ENCODE measurements around the gene COTL1. TPM values are rescaled to one million over a fixed set of nuclear protein-coding genes. Genes with fewer than 3 reads are reported as not detected.

COTL1 gene
- total RNA-seq, 1 donor: 134 TPM

DNA sequence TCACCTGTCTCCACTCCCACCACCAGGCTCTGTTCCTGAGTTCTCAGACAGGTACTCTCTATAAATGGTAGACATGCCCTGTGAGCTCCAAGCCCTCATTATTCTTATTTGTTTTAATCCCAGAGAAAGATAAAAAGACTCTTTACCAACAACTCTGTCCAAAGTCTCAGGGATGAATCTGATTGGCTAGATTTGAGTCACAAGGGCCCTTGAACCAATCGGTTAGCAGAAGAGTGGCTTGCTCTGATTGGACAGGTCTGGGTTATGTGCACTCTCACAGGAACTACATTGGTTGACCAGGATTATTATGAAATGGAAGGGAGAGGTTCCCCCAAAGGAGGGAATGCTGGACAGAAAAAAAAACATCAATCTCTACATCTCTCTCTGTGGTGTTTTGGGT lies 7.5 kb downstream of the COTL1 start:
- no peak overlapping the region for H3K4me3 ChIP-seq (ENCODE audit: low read depth, low read length)
- TF ChIP-seq, protein P1, sequence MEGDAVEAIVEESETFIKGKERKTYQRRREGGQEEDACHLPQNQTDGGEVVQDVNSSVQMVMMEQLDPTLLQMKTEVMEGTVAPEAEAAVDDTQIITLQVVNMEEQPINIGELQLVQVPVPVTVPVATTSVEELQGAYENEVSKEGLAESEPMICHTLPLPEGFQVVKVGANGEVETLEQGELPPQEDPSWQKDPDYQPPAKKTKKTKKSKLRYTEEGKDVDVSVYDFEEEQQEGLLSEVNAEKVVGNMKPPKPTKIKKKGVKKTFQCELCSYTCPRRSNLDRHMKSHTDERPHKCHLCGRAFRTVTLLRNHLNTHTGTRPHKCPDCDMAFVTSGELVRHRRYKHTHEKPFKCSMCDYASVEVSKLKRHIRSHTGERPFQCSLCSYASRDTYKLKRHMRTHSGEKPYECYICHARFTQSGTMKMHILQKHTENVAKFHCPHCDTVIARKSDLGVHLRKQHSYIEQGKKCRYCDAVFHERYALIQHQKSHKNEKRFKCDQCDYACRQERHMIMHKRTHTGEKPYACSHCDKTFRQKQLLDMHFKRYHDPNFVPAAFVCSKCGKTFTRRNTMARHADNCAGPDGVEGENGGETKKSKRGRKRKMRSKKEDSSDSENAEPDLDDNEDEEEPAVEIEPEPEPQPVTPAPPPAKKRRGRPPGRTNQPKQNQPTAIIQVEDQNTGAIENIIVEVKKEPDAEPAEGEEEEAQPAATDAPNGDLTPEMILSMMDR (IDR thresholded peaks at IDR 0.05; ENCODE audit: insufficient read depth, low read length): no peak
- DNase-seq (ENCODE audit: low read depth): no peak

DNA sequence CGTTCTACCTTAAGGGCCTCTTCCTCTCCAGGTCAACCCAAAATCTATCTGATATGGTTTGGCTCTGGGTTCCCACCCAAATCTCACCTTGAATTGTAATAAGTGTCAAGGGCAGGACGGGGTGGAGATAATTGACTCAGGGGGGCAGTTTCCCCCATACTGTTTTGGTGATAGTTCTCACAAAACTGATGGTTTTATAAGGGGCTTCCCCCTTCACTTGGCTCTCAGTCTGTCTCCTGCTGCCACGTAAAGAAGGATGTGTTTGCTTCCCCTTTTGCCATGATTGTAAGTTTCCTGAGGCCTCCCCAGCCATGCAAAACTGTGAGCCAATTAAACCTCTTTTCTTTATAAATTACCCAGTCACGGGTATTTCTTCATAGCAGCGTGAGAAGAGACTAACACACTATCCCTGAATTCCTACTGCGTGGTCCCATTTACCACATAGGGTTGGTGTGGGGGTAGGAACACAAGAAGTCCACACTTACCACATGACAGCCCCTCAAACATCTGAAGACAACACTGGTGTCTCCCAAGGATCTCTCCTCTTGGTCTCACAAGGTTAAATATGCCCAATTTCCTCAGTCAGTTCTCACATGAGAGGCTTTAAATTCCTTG lies 8.2 kb downstream of the COTL1 start:
- no peak overlapping the region for H3K4me3 ChIP-seq (ENCODE audit: low read depth, low read length)
- DNase-seq (ENCODE audit: low read depth): no peak
- TF ChIP-seq, protein P1 (IDR thresholded peaks at IDR 0.05; ENCODE audit: insufficient read depth, low read length): no peak

DNA sequence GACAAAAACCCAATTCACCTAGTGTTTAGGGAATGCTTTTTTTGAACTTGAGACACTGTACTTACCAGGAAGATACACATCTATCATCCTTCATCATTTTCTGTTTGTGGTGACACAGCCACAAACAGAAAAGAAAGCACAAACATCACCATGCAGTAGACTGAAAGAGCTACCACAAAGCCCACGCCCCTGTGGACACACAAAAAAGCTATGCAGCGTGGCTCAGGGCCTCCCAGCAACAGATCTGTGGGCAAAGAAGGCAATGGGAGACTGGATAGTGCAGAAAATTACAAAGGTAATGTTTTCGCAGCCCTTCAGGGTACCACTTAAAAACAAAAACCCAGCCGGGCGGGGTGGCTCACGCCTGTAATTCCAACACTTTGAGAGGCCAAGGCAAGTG lies 9.6 kb downstream of the COTL1 start:
- DNase-seq (ENCODE audit: low read depth): no peak
- H3K4me3 ChIP-seq (ENCODE audit: low read depth, low read length): no peak overlapping the region
- TF ChIP-seq, protein P1 (IDR thresholded peaks at IDR 0.05; ENCODE audit: insufficient read depth, low read length): no peak

DNA sequence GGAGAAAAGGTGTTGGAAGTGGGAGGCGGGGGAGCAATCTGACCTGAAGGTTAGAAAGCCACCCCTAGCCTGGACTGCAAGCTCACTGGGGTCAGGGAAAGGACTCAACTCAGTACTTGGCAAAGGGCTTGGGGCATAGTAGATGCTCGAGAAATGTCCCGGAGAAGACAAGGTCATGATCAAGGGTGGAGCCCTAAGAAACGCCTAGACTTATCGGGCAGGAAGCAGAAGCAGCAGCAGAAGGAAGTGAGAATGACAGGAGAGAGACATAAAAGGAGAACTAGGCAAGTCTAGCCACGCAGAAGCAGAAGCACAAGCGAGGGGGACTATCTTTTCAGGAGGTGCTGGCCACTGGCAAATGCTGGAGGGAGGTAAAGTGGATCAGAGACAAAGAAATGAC lies 10.2 kb downstream of the COTL1 start:
- DNase-seq (ENCODE audit: low read depth): no peak
- H3K4me3 ChIP-seq (ENCODE audit: low read depth, low read length): no peak overlapping the region
- TF ChIP-seq, protein P1 (IDR thresholded peaks at IDR 0.05; ENCODE audit: insufficient read depth, low read length): no peak

DNA sequence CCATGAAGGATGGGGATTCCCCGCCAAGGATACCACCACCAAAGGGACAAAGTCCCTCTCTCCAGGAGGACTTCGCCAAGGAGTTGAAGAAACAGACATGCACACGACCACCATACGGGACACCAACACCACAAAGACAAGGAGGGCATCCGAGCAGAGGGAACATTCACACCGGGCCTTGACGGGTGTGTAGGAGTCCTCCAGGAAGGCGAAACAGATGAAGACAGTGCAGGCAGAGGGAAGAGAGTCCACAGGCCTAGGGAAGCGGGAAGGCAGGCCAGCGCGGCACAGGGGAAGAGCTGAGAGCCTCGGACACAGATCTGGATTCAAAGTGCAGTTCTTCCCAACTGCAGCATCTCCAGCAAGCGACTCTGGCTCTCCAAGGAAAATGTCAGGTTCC lies 10.8 kb downstream of the COTL1 start:
- H3K4me3 ChIP-seq (ENCODE audit: low read depth, low read length): no peak overlapping the region
- TF ChIP-seq, protein P1 (IDR thresholded peaks at IDR 0.05; ENCODE audit: insufficient read depth, low read length): no peak
- no peak for DNase-seq (ENCODE audit: low read depth)

DNA sequence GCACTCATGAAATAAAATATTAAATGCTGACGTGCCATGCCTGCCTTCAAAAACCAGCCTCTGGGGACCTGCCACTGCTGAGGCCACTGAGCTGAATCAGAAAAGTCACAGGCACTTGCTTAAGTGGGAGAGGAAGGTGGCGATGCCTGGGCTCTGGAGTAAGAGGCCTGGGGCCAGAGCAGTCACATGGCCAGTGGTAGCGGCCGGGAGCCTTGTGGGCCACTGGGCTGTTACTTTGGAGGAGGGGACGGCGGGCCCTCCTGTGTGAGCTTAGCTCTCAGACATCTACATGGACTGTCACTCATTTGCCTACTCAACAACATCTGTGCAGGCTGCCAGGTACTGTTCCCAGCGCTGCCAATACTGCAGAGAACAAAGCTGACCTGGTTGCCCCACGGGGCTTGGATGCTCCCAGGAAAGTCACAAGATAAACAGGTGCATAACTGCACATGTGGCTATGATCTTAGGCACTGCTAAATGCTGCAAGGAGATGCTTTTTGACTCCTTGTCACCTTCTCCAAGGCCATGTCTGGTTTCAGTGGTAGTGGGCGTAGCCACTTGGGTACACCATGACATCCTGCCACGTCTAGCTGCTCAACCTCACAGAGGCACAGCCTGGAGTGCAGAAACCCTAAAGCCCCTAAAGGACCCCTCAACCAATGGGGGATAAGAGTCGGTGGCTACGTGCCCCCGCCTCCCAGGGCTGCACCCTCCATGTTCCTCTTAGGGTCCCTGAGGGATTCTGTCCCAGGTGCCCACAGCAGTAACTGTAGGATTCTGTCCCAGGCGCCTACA lies 11.6 kb downstream of the COTL1 start:
- no peak overlapping the region for H3K4me3 ChIP-seq (ENCODE audit: low read depth, low read length)
- TF ChIP-seq, protein P1 (IDR thresholded peaks at IDR 0.05; ENCODE audit: insufficient read depth, low read length): no peak
- DNase-seq (ENCODE audit: low read depth): no peak

Measured in fibroblast of the aortic adventitia (primary cell).